HepG2 (cell line): ENCODE measurements around the gene ABCC2.

Experiments
- MED1 ChIP-seq: sonication (generic); formaldehyde crosslinking; IDR thresholded peaks from 2 replicates; pipeline ENCODE4 v1.4.0; 2020; ENCODE audit warnings: missing genetic modification reagents
- MEIS2 ChIP-seq: sonication (generic); formaldehyde crosslinking; IDR thresholded peaks from 2 replicates; pipeline ENCODE4 v1.9.0; 2021; ENCODE audit warnings: mild to moderate bottlenecking, missing genetic modification reagents
- NPAS2 ChIP-seq: sonication (generic); formaldehyde crosslinking; IDR thresholded peaks from 2 replicates; pipeline ENCODE4 v1.8.0; 2022; ENCODE audit warnings: mild to moderate bottlenecking, missing genetic modification reagents, borderline replicate concordance
- POLR2A ChIP-seq, 2 experiments: IDR thresholded peaks; 2 replicates each; pipeline ENCODE4 v1.6.1; 2011; ENCODE audit warnings: low read depth in 2 of 2, low read length in 2 of 2, mild to moderate bottlenecking in 1 of 2, moderate library complexity in 1 of 2; ENCODE audit not compliant: insufficient read depth in 1 of 2
- RFX5 ChIP-seq: IDR thresholded peaks from 2 replicates; pipeline ENCODE4 v1.6.1; 2011; ENCODE audit warnings: low read depth, low read length, improper control_type of control experiment
- YY1 ChIP-seq: IDR thresholded peaks from 2 replicates; pipeline ENCODE4 v1.6.1; 2011; ENCODE audit warnings: low read length, low read depth, moderate library complexity, mild to moderate bottlenecking; ENCODE audit not compliant: insufficient read depth, insufficient replicate concordance
- ZBTB26 ChIP-seq: IDR thresholded peaks from 2 replicates; pipeline ENCODE4 v1.6.1; 2016; ENCODE audit warnings: missing compliant biosample characterization, missing genetic modification reagents, borderline replicate concordance
- ZNF136 ChIP-seq: sonication (generic); formaldehyde crosslinking; IDR thresholded peaks from 2 replicates; pipeline ENCODE4 v1.8.1; 2022; ENCODE audit warnings: low read depth, mild to moderate bottlenecking, moderate library complexity, missing genetic modification reagents
- ZNF232 ChIP-seq: sonication (generic); formaldehyde crosslinking; IDR thresholded peaks from 2 replicates; pipeline ENCODE4 v1.4.0; 2020; ENCODE audit warnings: missing genetic modification reagents, borderline replicate concordance
- TF ChIP-seq, protein P1 (sequence below): sonication (generic); formaldehyde crosslinking; IDR thresholded peaks from 2 replicates; pipeline ENCODE4 v1.4.0; 2020; ENCODE audit warnings: missing genetic modification reagents
- TF ChIP-seq, protein P2 (sequence below): sonication (generic); formaldehyde crosslinking; IDR thresholded peaks from 2 replicates; pipeline ENCODE4 v1.5.0; 2020; ENCODE audit warnings: mild to moderate bottlenecking, missing genetic modification reagents, moderate library complexity
- TF ChIP-seq, protein P3 (sequence below): sonication (generic); formaldehyde crosslinking; IDR thresholded peaks from 2 replicates; pipeline ENCODE4 v1.4.0; 2020; ENCODE audit warnings: mild to moderate bottlenecking, missing genetic modification reagents

DNA sequence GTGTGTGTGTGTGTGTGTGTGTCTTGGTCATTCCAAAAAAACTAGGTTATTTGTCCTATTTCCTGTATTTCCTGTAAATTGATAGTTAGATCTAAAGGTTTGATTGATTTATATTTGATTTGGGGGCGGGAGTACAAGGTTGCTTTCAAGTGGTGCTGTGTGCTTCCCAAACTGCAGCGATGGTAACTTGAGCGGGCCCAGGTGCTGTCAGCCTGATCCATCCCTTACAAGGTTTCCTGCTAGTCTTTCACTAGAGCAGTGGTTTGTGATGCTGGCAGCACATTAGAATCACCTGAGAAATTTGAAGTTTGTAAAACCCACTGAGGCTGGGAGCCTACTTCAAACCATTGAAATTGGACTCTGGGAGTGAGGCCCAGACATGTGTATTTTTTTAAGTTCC, 23.7 kb downstream of the ABCC2 start:
- TF ChIP-seq, protein P1, sequence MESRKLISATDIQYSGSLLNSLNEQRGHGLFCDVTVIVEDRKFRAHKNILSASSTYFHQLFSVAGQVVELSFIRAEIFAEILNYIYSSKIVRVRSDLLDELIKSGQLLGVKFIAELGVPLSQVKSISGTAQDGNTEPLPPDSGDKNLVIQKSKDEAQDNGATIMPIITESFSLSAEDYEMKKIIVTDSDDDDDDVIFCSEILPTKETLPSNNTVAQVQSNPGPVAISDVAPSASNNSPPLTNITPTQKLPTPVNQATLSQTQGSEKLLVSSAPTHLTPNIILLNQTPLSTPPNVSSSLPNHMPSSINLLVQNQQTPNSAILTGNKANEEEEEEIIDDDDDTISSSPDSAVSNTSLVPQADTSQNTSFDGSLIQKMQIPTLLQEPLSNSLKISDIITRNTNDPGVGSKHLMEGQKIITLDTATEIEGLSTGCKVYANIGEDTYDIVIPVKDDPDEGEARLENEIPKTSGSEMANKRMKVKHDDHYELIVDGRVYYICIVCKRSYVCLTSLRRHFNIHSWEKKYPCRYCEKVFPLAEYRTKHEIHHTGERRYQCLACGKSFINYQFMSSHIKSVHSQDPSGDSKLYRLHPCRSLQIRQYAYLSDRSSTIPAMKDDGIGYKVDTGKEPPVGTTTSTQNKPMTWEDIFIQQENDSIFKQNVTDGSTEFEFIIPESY, result no peak
- TF ChIP-seq NPAS2 (CRISPR knock-in tag) (no peak), POLR2A (IDR thresholded peaks at IDR 0.05; ENCODE audit: insufficient read depth in 1 of 2, low read depth in 2 of 2, low read length in 2 of 2) (no peak), ZNF136 (no peak), MEIS2 (CRISPR knock-in tag) (no peak), MED1 (CRISPR knock-in tag) (no peak), ZBTB26 (CRISPR knock-in tag) (no peak), RFX5 (no peak), YY1 (no peak), ZNF232 (no peak)
- TF ChIP-seq, protein P2, sequence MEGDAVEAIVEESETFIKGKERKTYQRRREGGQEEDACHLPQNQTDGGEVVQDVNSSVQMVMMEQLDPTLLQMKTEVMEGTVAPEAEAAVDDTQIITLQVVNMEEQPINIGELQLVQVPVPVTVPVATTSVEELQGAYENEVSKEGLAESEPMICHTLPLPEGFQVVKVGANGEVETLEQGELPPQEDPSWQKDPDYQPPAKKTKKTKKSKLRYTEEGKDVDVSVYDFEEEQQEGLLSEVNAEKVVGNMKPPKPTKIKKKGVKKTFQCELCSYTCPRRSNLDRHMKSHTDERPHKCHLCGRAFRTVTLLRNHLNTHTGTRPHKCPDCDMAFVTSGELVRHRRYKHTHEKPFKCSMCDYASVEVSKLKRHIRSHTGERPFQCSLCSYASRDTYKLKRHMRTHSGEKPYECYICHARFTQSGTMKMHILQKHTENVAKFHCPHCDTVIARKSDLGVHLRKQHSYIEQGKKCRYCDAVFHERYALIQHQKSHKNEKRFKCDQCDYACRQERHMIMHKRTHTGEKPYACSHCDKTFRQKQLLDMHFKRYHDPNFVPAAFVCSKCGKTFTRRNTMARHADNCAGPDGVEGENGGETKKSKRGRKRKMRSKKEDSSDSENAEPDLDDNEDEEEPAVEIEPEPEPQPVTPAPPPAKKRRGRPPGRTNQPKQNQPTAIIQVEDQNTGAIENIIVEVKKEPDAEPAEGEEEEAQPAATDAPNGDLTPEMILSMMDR (CRISPR knock-in tag), result no peak
- TF ChIP-seq, protein P3, sequence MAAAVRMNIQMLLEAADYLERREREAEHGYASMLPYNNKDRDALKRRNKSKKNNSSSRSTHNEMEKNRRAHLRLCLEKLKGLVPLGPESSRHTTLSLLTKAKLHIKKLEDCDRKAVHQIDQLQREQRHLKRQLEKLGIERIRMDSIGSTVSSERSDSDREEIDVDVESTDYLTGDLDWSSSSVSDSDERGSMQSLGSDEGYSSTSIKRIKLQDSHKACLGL (CRISPR knock-in tag), result no peak
